CD4-positive, alpha-beta T cell (primary cell): ENCODE measurements around the gene SEC31A. TPM values are rescaled to one million over a fixed set of nuclear protein-coding genes. Genes with fewer than 3 reads are reported as not detected.
A peak's percentile ranks its signal among the peaks of the same experiment; 100 is the strongest.

ENCODE experiments used
- ATAC-seq: fragments of 200-7000 bp; cut with Tn5 transposase; one replicate; pipeline ENCODE4 v1.10.0; 2022; ENCODE audit warnings: mild to moderate bottlenecking; ENCODE audit not compliant: poor library complexity
- CTCF ChIA-PET: fragments of 350-600 bp; sonication (Branson Sonifier 250); formaldehyde crosslinking; loops from one replicate; lab custom pipeline; 2021; ENCODE audit warnings: antibody characterized with exemption, inconsistent platforms; lab: Charles Lee
- POLR2A ChIA-PET: fragments of 350-600 bp; sonication (Branson Sonifier 250); formaldehyde crosslinking; loops from one replicate; lab custom pipeline; 2021; ENCODE audit warnings: antibody characterized with exemption, inconsistent platforms; lab: Charles Lee
- DNase-seq, 14 experiments: peaks; one replicate each; pipeline ENCODE4 v3.0.0-alpha.2; 2013 to 2020; ENCODE audit warnings: mixed read lengths in 2 of 14
- H3K27ac ChIP-seq, 2 donors: one replicate each; pipeline versions ENCODE4 v1.5.1 to v1.7.0; 2013; ENCODE audit warnings: low read length in 2 of 2, low read depth in 1 of 2, mild to moderate bottlenecking in 1 of 2
- H3K27me3 ChIP-seq, 2 experiments: 1 replicate in 1 of 2; 2 replicates in 1 of 2; pipeline versions ENCODE4 v1.6.1 to v1.7.0; 2013; ENCODE audit warnings: low read length in 2 of 2, control low read depth in 1 of 2, mild to moderate bottlenecking in 1 of 2, moderate library complexity in 1 of 2; ENCODE audit not compliant: insufficient read depth in 2 of 2, control insufficient read depth in 1 of 2
- H3K36me3 ChIP-seq: one replicate; pipeline ENCODE4 v1.6.1; 2013; ENCODE audit warnings: low read length, control low read depth; ENCODE audit not compliant: insufficient read depth
- H3K4me1 ChIP-seq: one replicate; pipeline ENCODE4 v1.6.1; 2013; ENCODE audit warnings: low read length, control low read depth; ENCODE audit not compliant: insufficient read depth
- H3K4me3 ChIP-seq: one replicate; pipeline ENCODE4 v1.5.1; 2013; ENCODE audit warnings: mild to moderate bottlenecking, low read length, moderate library complexity
- H3K9me3 ChIP-seq, 2 experiments: 1 replicate in 1 of 2; 2 replicates in 1 of 2; pipeline versions ENCODE4 v1.6.1 to v1.7.0; 2013; ENCODE audit warnings: low read length in 2 of 2, mild to moderate bottlenecking in 2 of 2, control low read depth in 1 of 2, moderate library complexity in 1 of 2; ENCODE audit not compliant: control insufficient read depth in 1 of 2, insufficient read depth in 1 of 2
- H3K27ac Mint-ChIP-seq: one replicate; pipeline ENCODE4 v1.8.0; 2020; ENCODE audit warnings: mixed read lengths
- H3K27me3 Mint-ChIP-seq: one replicate; pipeline ENCODE4 v1.8.0; 2021; ENCODE audit warnings: mixed read lengths
- H3K36me3 Mint-ChIP-seq: one replicate; pipeline ENCODE4 v1.8.0; 2021; ENCODE audit warnings: low read depth, mixed read lengths
- H3K4me1 Mint-ChIP-seq: one replicate; pipeline ENCODE4 v1.8.0; 2021; ENCODE audit warnings: low read depth, mixed read lengths
- H3K4me3 Mint-ChIP-seq: one replicate; pipeline ENCODE4 v1.8.0; 2020; ENCODE audit warnings: mild to moderate bottlenecking, mixed read lengths
- H3K9me3 Mint-ChIP-seq: one replicate; pipeline ENCODE4 v1.8.0; 2020; ENCODE audit warnings: mixed read lengths
- intact Hi-C, 2 experiments: fragments of 100-400 bp; cut with DNase I in 1 of 2; cut with micrococcal nuclease in 1 of 2; formaldehyde crosslinking; loops; one replicate each; pipeline versions ENCODE4 v1.15.1 to v1.9.0; 2023 to 2025; cut with DNase I, micrococcal nuclease
- polyA plus RNA-seq, 2 donors: library from polyadenylated mRNA; unstranded; fragments of 120-200 nt; gene quantifications; one replicate each; pipeline ENCODE4 v1.2.1, GENCODE V29; 2013
- total RNA-seq, 174 experiments: library from RNA in 2 of 174; stranded (reverse) in 2 of 174; gene quantifications; one replicate each; pipeline ENCODE4 v1.2.3 and lab custom pipeline; 2021 to 2026
- TF ChIP-seq, protein P1 (sequence below): fragments of 200-600 bp; IDR thresholded peaks from one replicate; pipeline ENCODE4 v1.8.0; 2022; ENCODE audit warnings: antibody characterized with exemption, mild to moderate bottlenecking

The SEC31A gene, protein sequence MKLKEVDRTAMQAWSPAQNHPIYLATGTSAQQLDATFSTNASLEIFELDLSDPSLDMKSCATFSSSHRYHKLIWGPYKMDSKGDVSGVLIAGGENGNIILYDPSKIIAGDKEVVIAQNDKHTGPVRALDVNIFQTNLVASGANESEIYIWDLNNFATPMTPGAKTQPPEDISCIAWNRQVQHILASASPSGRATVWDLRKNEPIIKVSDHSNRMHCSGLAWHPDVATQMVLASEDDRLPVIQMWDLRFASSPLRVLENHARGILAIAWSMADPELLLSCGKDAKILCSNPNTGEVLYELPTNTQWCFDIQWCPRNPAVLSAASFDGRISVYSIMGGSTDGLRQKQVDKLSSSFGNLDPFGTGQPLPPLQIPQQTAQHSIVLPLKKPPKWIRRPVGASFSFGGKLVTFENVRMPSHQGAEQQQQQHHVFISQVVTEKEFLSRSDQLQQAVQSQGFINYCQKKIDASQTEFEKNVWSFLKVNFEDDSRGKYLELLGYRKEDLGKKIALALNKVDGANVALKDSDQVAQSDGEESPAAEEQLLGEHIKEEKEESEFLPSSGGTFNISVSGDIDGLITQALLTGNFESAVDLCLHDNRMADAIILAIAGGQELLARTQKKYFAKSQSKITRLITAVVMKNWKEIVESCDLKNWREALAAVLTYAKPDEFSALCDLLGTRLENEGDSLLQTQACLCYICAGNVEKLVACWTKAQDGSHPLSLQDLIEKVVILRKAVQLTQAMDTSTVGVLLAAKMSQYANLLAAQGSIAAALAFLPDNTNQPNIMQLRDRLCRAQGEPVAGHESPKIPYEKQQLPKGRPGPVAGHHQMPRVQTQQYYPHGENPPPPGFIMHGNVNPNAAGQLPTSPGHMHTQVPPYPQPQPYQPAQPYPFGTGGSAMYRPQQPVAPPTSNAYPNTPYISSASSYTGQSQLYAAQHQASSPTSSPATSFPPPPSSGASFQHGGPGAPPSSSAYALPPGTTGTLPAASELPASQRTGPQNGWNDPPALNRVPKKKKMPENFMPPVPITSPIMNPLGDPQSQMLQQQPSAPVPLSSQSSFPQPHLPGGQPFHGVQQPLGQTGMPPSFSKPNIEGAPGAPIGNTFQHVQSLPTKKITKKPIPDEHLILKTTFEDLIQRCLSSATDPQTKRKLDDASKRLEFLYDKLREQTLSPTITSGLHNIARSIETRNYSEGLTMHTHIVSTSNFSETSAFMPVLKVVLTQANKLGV
- total RNA-seq (100 to 1,000 TPM; 130 to 131 TPM), total RNA-seq (lab: John Stamatoyannopoulos, UW) (94.7 to 213 (median 143) reads per million in 172 experiments)
- polyA plus RNA-seq (2013, experiment 1 of 2) = 88.3 TPM
- polyA plus RNA-seq (2013, experiment 2 of 2) = 120 TPM

DNA sequence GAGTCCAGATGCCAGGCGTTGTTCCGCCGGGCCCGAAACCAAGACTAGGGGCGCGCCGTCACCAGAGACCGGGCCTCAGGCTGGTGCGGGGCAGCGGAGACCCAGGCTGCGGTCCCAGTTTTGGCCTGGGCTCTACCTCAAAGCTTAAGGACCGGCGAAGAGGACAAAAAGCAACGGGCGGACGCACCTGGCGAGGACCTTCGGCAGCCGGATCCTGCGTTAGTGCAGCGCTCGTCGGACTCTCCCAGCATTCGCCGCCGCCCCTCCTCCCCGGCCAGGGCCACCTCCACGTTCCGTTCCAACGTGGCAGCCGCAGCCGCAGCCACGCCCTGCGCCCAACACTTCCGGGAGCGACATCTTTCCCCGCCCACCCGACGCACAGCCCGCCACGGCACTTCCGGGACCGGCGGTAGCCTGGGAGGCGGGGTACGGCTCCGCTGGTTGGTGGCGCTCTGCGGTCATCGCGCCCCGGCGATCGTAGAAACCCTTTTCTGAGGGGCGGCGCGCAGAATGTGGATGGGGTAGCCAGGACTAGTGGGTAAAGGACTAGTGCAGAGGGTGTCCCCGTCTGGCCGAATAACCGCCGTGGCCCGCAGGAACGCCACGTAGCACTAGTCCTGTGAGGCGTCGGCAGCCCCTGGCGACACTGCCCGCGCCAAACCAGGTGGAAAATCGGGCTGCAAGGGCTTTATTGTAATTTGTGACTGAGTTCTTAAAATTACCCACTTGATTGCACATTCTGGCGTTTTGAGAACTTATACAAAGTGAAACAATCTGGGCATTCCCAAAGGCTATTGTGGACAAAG lies at the start of gene SEC31A:
Gene SEC31A (minus strand): TSS at position 253 of the 806 bp plus-strand sequence. CDS start 9,217 bp downstream, outside the sequence.
- H3K4me3 ChIP-seq = peak within 1 kb of the TSS; percentile 93
- peaks cover 11% of the 10 kb centered on the region for H3K4me1 ChIP-seq
- DNase-seq (peak; percentile 93 to 99 (median 96)), ATAC-seq (peak; percentile 91)
- no peaks in the 10 kb centered on the region for H3K27me3 ChIP-seq
- Mint-ChIP-seq H3K27me3 (no peaks in the 10 kb centered on the region), H3K27ac (peak within 1 kb of the TSS; percentile 99), H3K4me1 (peaks cover 49% of the 10 kb centered on the region), H3K4me3 (peak within 1 kb of the TSS; percentile 91), H3K36me3 (peaks cover 51% of the 10 kb centered on the region), H3K9me3 (no peaks in the 10 kb centered on the region)
- TF ChIP-seq, protein P1, sequence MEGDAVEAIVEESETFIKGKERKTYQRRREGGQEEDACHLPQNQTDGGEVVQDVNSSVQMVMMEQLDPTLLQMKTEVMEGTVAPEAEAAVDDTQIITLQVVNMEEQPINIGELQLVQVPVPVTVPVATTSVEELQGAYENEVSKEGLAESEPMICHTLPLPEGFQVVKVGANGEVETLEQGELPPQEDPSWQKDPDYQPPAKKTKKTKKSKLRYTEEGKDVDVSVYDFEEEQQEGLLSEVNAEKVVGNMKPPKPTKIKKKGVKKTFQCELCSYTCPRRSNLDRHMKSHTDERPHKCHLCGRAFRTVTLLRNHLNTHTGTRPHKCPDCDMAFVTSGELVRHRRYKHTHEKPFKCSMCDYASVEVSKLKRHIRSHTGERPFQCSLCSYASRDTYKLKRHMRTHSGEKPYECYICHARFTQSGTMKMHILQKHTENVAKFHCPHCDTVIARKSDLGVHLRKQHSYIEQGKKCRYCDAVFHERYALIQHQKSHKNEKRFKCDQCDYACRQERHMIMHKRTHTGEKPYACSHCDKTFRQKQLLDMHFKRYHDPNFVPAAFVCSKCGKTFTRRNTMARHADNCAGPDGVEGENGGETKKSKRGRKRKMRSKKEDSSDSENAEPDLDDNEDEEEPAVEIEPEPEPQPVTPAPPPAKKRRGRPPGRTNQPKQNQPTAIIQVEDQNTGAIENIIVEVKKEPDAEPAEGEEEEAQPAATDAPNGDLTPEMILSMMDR = no peak
- intact Hi-C loops = loop anchor here (1.0 to 10.0 kb wide), 5 partner anchors 9 to 606 kb away; partner anchors contain the start of genes LIN54 (in 2 of the 2), THAP9 (in 2 of the 2), COPS4 (in 1 of the 2) and HELQ (in 1 of the 2)
- ChIA-PET CTCF (interaction anchor here (1.3 kb wide), 1 partner anchor 9 kb away, joined by 4 read pairs; the partner anchor contains the start of gene THAP9), POLR2A (interaction anchor here (1.0 to 4.2 kb wide), 6 partner anchors 9 to 564 kb away, joined by 3 to 51 read pairs (median 4); partner anchors contain the start of genes COPS4, HELQ, MRPS18C and THAP9)
- peak within 1 kb of the TSS; percentile 87 to 95 for H3K27ac ChIP-seq
- peaks cover 22% of the 10 kb centered on the region for H3K36me3 ChIP-seq
- H3K9me3 ChIP-seq = no peaks in the 10 kb centered on the region

DNA sequence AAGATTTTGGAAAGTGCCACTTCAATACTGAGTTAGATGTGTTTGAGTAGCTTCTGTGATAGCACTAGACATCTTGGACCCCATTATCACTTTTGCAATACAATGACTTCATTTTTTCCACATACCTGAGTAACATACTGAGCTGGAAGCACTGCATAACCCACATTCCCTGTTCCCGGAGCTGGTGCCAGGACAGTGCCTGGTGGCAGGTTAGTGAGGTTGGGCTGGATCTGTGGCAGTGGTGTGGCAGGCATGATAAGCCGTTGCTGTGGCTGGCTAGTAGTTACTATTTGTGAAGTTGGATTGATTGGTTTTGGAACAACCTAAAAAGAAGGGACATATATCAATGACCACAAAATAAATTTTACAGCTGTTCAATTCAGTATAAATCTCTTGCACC lies 48.5 kb upstream of the SEC31A start:
- H3K27me3 ChIP-seq = no peaks in the 10 kb centered on the region
- Mint-ChIP-seq H3K4me1 (no peaks in the 10 kb centered on the region), H3K9me3 (no peaks in the 10 kb centered on the region), H3K4me3 (no peak overlapping the region), H3K27ac (no peak overlapping the region), H3K27me3 (no peaks in the 10 kb centered on the region), H3K36me3 (peaks cover 89% of the 10 kb centered on the region)
- no peaks in the 10 kb centered on the region for H3K9me3 ChIP-seq
- ATAC-seq (no peak), DNase-seq (no peak)
- H3K36me3 ChIP-seq = peaks cover 65% of the 10 kb centered on the region
- H3K4me3 ChIP-seq = no peak overlapping the region
- ChIA-PET CTCF (no interaction called here), POLR2A (interaction anchor here (1.0 kb wide), 1 partner anchor 39 kb away, joined by 3 read pairs; the partner anchor contains the start of gene THAP9)
- TF ChIP-seq, protein P1 = no peak
- intact Hi-C loops = no loop called here
- no peaks in the 10 kb centered on the region for H3K4me1 ChIP-seq
- H3K27ac ChIP-seq = no peak overlapping the region
